Astrocyte of the cerebellum (primary cell): ENCODE data around the gene DNAH2.
"Not testable (repeated sequence)": the region's sequence is repeated elsewhere in the genome, so short reads cannot be mapped to it uniquely, and the experiment has no call there.

Experiments used
- DNase-seq: peaks from one replicate; pipeline ENCODE4 v3.0.0-alpha.2; 2011; ENCODE audit warnings: low read depth
- H3K4me3 ChIP-seq: 2 replicates; pipeline ENCODE4 v1.5.1; 2011; ENCODE audit warnings: mild to moderate bottlenecking, low read depth, low read length, moderate library complexity
- CTCF ChIP-seq: IDR thresholded peaks from 2 replicates; pipeline ENCODE4 v1.5.1; 2012; ENCODE audit warnings: low read length, low read depth, moderate library complexity, mild to moderate bottlenecking; ENCODE audit errors: missing control alignments
- in situ Hi-C: cut with HindIII; loops from 2 replicates; pipeline ENCODE4 v1.10.0; 2017; ENCODE audit warnings: low sequenced_read_pairs

DNAH2 gene

GRCh38 chr17:7862692-7863437, 145.3 kb downstream of the DNAH2 start:
- H3K4me3 ChIP-seq = no peak overlapping the region
- in situ Hi-C loops = no loop called here
- peak; percentile 68 for TF ChIP-seq CTCF
- no peak for DNase-seq

GRCh38 chr17:7864384-7864783, 146.8 kb downstream of the DNAH2 start:
- H3K4me3 ChIP-seq, in situ Hi-C loops, DNase-seq: not testable (repeated sequence)

- no peak overlapping the region for H3K4me3 ChIP-seq
- DNase-seq = no peak
- in situ Hi-C loops = no loop called here
- TF ChIP-seq CTCF = no peak
Measured at GRCh38 chr17:7864995-7865650, 147.6 kb downstream of the DNAH2 start.

GRCh38 chr17:7867881-7868329, 150.4 kb downstream of the DNAH2 start:
- no peak for TF ChIP-seq CTCF
- H3K4me3 ChIP-seq = no peak overlapping the region
- no peak for DNase-seq
- in situ Hi-C loops = no loop called here

- DNase-seq = no peak
- no peak overlapping the region for H3K4me3 ChIP-seq
- in situ Hi-C loops = no loop called here
- no peak for TF ChIP-seq CTCF
Measured at GRCh38 chr17:7873051-7873450, 155.5 kb downstream of the DNAH2 start.

GRCh38 chr17:7875804-7876370, 158.3 kb downstream of the DNAH2 start:
- in situ Hi-C loops = no loop called here
- no peak for DNase-seq
- TF ChIP-seq CTCF = no peak
- no peak overlapping the region for H3K4me3 ChIP-seq

- no peak overlapping the region for H3K4me3 ChIP-seq
- TF ChIP-seq CTCF = no peak
- DNase-seq = no peak
- in situ Hi-C loops = no loop called here
Measured at GRCh38 chr17:7878234-7878633, 160.7 kb downstream of the DNAH2 start.
